GM12874 (cell line): ENCODE data around the gene PIH1D2.

Experiments
- CTCF ChIP-seq: IDR thresholded peaks from 2 replicates; pipeline ENCODE4 v1.5.1; 2011; ENCODE audit warnings: low read depth, mild to moderate bottlenecking, control low read depth, low read length, moderate library complexity; ENCODE audit not compliant: insufficient read depth

Gene PIH1D2

GRCh38 chr11:112086422-112087191 lies 12.8 kb upstream of the PIH1D2 start, which contains the start of the genes SDHD and TIMM8B:
Gene SDHD (plus strand): TSS chr11:112086873. CDS start chr11:112086908, 35 bp downstream.
Gene TIMM8B (minus strand): TSS chr11:112086756. CDS start chr11:112086723, 33 bp downstream.
- no peak for TF ChIP-seq CTCF

- TF ChIP-seq CTCF: no peak
Observed at GRCh38 chr11:112085822-112086421, 12.1 kb upstream of the PIH1D2 start.

DNA sequence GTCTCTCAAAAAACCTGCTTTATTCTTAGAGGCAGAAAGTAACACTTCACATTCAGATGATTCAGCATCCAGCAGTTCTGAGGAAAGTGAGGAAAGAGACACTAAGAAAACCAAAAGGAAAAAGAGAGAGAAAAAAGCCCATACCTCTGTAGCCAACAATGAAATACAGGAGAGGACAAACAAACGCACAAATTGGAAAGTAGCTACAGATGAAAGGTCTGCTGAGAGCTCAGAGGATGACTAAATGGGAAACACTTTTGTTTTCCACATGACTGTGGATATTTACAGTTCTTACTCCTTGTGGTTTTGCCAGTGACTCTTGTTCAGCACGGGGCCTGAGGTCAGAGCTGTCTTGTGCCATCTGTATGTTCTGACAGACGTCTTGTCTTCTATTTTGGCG lies 8.9 kb upstream of the PIH1D2 start:
- no peak for TF ChIP-seq CTCF

DNA sequence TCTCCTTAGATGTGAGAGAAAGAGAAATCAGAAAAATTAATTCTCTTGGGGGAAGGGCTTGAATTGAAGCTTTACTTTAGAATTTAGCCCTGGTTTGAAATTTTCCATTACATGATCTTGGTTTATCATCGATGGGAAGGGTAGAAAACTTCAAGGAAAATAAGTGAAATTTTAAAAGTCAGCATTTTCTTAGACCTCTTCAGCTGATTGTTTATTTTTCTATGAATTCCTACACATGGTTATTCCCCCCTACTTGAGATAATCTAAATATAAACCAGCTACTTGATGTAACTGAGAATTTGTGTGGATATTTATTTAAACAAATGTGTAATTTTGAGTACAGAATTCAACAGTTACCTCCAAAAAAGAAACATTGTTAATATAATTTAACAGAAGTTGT lies 10.9 kb downstream of the PIH1D2 start:
- no peak for TF ChIP-seq CTCF

GRCh38 chr11:112058103-112058502 lies 15.7 kb downstream of the PIH1D2 start:
- no peak for TF ChIP-seq CTCF

DNA sequence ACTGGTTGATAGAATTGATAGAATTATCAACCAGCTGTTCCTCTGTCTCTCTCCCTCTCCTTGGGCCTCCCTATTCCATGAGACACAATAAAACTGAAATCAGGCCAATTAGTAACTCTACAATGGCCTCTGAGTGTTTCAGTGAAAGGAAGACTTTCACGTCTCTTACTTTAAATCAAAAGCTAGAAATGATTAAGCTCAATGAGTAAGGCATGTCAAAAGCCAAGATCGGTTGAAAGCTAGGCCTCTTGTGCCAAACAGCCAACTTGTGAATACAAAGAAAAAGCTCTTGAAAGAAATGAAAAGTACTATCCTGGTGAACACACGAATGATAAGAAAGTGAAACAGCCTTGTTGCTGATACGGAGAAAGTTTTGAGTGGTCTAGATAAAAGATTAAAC lies 16.6 kb downstream of the PIH1D2 start:
- no peak for TF ChIP-seq CTCF

- TF ChIP-seq CTCF: no peak
Observed at GRCh38 chr11:112051768-112052167, 22.0 kb downstream of the PIH1D2 start.
